ENCODE data around the gene KRT5. TPM values are rescaled to one million over a fixed set of nuclear protein-coding genes. Genes with fewer than 3 reads are reported as not detected.

Gene KRT5
- total RNA-seq, 2 experiments from 2014 or later = 0.91 TPM; not detected in 1

- POLR2A ChIA-PET = interaction anchor here (0.8 kb wide), 1 partner anchor 12 kb away, joined by 4 read pairs; no protein-coding TSS in a partner anchor
- no TSS peak for BruUV-seq (replicated peaks)
- H3K9me2 ChIP-seq (ENCODE audit: insufficient read depth, low read length) = no peaks in the 10 kb centered on the region
- H3K27ac ChIP-seq (ENCODE audit: low read depth, low read length, poor library complexity, severe bottlenecking) = no peak overlapping the region
- DNase-seq (ENCODE audit: low spot score) = no peak
- CTCF ChIA-PET (ENCODE audit: unreplicated experiment) = no interaction called here
- no peaks in the 10 kb centered on the region for H3K9me3 ChIP-seq (ENCODE audit: low read length)
- no peak overlapping the region for H2AFZ ChIP-seq (ENCODE audit: low read length)
- H3K36me3 ChIP-seq (ENCODE audit: insufficient read depth, low read length) = no peaks in the 10 kb centered on the region
- no peaks in the 10 kb centered on the region for H3K4me1 ChIP-seq (ENCODE audit: insufficient read depth, low read length, poor library complexity, severe bottlenecking)
- no peak for TF ChIP-seq CTCF (conservative IDR thresholded peaks at IDR 0.05; ENCODE audit: low read length)
- TF ChIP-seq EZH2phosphoT487 (IDR thresholded peaks at IDR 0.05; ENCODE audit: borderline replicate concordance, low read depth, low read length) = no peak
- no peaks in the 10 kb centered on the region for H3K79me2 ChIP-seq (ENCODE audit: insufficient read depth, low read depth, low read length)
- no peak overlapping the region for H3K4me3 ChIP-seq (ENCODE audit: low read depth, low read length, poor library complexity, severe bottlenecking)
- no peak overlapping the region for H3K4me2 ChIP-seq (ENCODE audit: low read length)
- intact Hi-C loops (cut with micrococcal nuclease; ENCODE audit: unreplicated experiment) = no loop called here
- H4K20me1 ChIP-seq (ENCODE audit: insufficient read depth, low read length) = no peaks in the 10 kb centered on the region
Observed at GRCh38 chr12:52532636-52533035, 12.4 kb upstream of the KRT5 start.

GRCh38 chr12:52531566-52532300, 11.5 kb upstream of the KRT5 start:
- TF ChIP-seq EZH2phosphoT487 (IDR thresholded peaks at IDR 0.05; ENCODE audit: borderline replicate concordance, low read depth, low read length) = no peak
- no peak for TF ChIP-seq CTCF (conservative IDR thresholded peaks at IDR 0.05; ENCODE audit: low read length)
- Histone ChIP-seq H2AFZ (ENCODE audit: low read length) (no peak overlapping the region), H3K9me3 (ENCODE audit: low read length) (no peaks in the 10 kb centered on the region), H3K9me2 (ENCODE audit: insufficient read depth, low read length) (no peaks in the 10 kb centered on the region), H3K79me2 (ENCODE audit: insufficient read depth, low read depth, low read length) (no peaks in the 10 kb centered on the region), H4K20me1 (ENCODE audit: insufficient read depth, low read length) (no peaks in the 10 kb centered on the region), H3K36me3 (ENCODE audit: insufficient read depth, low read length) (no peaks in the 10 kb centered on the region), H3K4me2 (ENCODE audit: low read length) (no peak overlapping the region), H3K27ac (ENCODE audit: low read depth, low read length, poor library complexity, severe bottlenecking) (no peak overlapping the region), H3K4me1 (ENCODE audit: insufficient read depth, low read length, poor library complexity, severe bottlenecking) (no peaks in the 10 kb centered on the region), H3K4me3 (ENCODE audit: low read depth, low read length, poor library complexity, severe bottlenecking) (no peak overlapping the region)
- BruUV-seq (replicated peaks) = no TSS peak
- CTCF ChIA-PET (ENCODE audit: unreplicated experiment) = no interaction called here
- POLR2A ChIA-PET = interaction anchor here (0.8 kb wide), 1 partner anchor 10 kb away, joined by 3 read pairs; no protein-coding TSS in a partner anchor
- DNase-seq (ENCODE audit: low spot score) = no peak
- intact Hi-C loops (cut with micrococcal nuclease; ENCODE audit: unreplicated experiment) = no loop called here

- Histone ChIP-seq H2AFZ (ENCODE audit: low read length) (no peak overlapping the region), H3K79me2 (ENCODE audit: insufficient read depth, low read depth, low read length) (no peaks in the 10 kb centered on the region), H3K9me3 (ENCODE audit: low read length) (no peaks in the 10 kb centered on the region), H3K36me3 (ENCODE audit: insufficient read depth, low read length) (no peaks in the 10 kb centered on the region), H3K4me2 (ENCODE audit: low read length) (no peak overlapping the region), H3K9me2 (ENCODE audit: insufficient read depth, low read length) (no peaks in the 10 kb centered on the region), H3K4me3 (ENCODE audit: low read depth, low read length, poor library complexity, severe bottlenecking) (no peak overlapping the region), H3K27ac (ENCODE audit: low read depth, low read length, poor library complexity, severe bottlenecking) (no peak overlapping the region), H3K4me1 (ENCODE audit: insufficient read depth, low read length, poor library complexity, severe bottlenecking) (no peaks in the 10 kb centered on the region), H4K20me1 (ENCODE audit: insufficient read depth, low read length) (no peaks in the 10 kb centered on the region)
- BruUV-seq (replicated peaks) = no TSS peak
- intact Hi-C loops (cut with micrococcal nuclease; ENCODE audit: unreplicated experiment) = no loop called here
- no peak for DNase-seq (ENCODE audit: low spot score)
- TF ChIP-seq EZH2phosphoT487 (IDR thresholded peaks at IDR 0.05; ENCODE audit: borderline replicate concordance, low read depth, low read length) = no peak
- 0 out of 2 replicates have a peak, but pooled peaks have one; percentile 24 for TF ChIP-seq CTCF (conservative IDR thresholded peaks at IDR 0.05; ENCODE audit: low read length)
- ChIA-PET POLR2A (interaction anchor here (0.5 kb wide), 1 partner anchor 960 kb away, joined by 3 read pairs; no protein-coding TSS in a partner anchor), CTCF (ENCODE audit: unreplicated experiment) (no interaction called here)
Observed at GRCh38 chr12:52530905-52531304, 10.7 kb upstream of the KRT5 start.
